GM19240 (cell line): ENCODE results near the gene CASP14.
"Not testable (repeated sequence)": the region's sequence is repeated elsewhere in the genome, so short reads cannot be mapped to it uniquely, and the experiment has no call there.

Source experiments
- DNase-seq: peaks from one replicate; pipeline ENCODE4 v3.0.0; 2011; ENCODE audit warnings: low spot score; ENCODE audit not compliant: insufficient read length

CASP14 gene, protein sequence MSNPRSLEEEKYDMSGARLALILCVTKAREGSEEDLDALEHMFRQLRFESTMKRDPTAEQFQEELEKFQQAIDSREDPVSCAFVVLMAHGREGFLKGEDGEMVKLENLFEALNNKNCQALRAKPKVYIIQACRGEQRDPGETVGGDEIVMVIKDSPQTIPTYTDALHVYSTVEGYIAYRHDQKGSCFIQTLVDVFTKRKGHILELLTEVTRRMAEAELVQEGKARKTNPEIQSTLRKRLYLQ

DNA sequence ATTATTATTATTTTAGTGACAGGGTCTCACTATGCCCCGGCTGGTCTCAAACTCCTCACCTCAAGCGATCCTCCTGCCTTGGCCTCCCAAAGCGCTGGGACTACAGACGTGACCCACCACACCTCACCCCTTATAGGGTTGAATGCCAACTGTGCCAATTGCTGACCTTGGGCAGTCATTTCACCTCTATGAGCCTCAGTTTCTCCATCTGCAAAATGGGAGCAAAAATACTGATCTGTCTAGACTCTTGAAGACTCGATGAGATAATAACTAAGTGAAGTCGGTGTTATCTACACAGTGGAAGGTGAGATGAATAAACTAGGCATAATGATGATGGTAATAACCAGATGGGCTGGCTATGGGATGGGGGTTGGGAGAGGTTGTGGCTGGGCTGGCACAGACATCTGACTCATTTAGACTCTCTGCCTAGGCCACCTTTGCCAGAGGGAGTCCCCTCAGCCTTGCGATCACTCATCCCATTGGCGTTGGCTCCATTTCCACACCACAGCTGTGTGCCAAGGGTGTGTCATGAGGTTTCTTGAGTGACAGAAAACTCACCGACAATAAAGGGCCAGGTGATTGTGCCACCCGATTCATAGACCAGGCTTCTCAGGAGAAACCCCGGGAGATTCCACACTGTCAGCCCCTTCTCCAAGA lies at the start of gene CASP14:
TSS of gene CASP14 (plus strand) at position 596 of the 657 bp plus-strand sequence. CDS start 2,772 bp downstream, outside the sequence.
- no peak for DNase-seq

DNA sequence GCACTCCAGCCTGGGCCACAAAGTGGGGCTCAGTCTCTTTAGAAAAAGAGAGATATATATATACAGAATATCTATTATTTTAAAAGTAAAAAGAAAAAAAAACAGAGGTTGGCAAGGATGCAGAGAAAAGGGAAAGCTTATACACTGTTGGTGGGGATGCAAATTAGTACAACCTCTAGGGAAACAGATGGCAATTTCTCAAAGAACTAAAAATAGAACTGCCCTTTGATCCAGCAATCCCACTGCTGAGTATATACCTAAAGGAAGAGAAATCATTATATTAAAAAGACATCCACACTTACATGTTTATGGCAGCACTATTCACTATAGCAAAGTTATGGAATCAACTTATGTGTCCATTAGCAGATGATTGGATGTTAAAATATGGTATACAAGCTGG lies 41.0 kb upstream of the CASP14 start:
- no peak for DNase-seq

DNA sequence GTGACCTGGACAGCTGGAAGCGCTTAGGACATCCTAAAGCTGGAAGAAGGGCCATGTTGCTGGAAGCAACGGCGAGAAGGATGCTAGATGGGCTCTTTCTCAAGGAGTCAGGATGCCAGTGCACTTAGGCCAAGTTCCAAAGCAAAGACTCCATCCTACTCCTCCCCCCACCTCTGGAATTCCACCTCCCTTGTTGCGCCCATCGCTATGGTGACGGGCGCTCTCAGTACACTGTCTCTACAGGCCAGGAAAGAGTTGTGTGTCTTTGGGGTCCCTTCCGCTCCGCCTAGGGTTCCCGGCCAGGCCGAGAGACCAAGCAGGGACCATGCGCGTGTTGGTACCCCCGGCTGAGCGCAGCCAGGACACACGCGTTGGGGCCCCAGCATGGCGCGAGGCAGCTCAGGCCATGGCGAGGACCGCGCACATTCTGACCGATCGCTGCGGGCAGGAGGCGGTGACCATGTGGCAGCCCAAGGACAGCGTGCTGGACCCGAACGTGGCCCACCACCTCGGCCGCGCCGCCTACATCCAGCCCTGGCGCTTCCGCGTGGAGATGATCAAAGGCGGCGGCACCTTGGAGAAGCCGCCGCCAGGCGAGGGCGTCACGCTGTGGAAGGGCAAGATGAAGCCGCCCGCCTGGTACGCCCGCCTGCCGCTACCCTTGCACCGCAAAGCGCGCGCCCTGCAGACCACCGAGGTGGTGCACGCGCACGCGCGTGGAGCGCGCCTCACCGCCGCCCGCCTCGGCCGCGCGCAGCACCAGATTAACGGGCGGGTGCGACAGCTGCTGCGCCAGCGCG lies 38.6 kb upstream of the CASP14 start:
- no peak for DNase-seq

DNA sequence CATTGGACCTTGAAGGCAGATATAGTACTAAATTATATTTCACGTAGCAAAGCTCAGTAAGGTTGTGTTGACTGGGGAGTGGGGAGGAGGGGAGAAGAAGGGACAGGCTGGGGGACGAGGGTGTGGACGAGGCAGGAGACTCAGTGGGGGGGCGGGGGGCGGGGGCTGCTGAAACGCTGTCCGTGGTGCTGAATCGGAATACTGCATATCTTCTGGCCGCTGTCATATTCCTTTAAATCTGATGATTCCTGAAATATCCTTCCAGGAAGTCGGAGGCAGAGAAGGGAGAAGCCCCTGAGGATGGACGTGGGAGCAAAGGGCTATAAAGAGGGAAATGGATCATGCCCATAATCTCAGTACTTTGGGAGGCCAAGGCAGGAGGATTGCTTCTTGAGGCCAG lies 34.7 kb upstream of the CASP14 start:
- DNase-seq = no peak

DNA sequence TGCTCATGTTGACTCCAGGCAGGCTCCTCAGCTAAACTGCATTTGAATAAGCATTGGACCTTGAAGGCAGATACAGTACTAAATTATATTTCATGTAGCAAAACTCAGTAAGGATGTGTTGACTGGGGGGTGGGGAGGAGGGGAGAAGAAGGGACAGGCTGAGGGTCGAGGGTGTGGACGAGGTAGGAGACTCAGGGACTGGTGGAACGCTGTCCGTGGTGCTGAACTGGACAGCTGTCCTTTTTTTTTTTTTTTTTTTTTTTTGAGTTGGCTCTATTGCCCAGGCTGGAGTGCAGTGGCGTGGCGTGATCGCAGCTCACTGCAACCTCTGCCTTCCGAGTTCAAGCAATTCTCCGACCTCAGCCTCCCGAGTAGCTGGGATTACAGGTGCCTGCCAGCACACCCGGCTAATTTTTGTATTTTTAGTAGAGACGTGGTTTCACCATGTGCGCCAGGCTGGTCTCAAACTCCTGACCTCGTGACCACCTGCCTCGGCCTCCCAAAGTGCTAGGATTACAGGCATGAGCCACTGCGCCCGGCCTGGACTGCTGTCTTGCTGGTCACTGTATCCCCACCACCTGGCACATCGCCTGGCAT lies 33.2 kb upstream of the CASP14 start:
- DNase-seq = no peak

DNA sequence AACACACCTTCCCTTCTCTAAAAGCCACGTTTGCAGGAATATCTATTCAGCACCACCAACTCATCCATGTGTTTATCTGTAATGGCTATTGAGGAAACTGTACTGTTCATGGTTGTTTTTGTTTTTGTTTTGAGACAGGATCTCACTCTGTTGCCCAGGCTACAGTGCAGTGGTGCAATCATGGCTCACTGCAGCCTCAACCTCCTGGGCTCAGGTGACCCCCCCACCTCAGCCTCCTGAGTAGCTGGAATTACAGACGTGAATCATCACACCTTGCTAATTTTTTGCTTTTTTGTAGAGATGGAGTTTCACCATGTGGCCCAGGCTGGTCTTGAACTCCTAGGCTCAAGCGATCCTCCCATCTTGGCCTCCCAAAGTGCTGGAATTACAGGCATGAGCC lies 30.4 kb upstream of the CASP14 start:
- DNase-seq = not testable (repeated sequence)

DNA sequence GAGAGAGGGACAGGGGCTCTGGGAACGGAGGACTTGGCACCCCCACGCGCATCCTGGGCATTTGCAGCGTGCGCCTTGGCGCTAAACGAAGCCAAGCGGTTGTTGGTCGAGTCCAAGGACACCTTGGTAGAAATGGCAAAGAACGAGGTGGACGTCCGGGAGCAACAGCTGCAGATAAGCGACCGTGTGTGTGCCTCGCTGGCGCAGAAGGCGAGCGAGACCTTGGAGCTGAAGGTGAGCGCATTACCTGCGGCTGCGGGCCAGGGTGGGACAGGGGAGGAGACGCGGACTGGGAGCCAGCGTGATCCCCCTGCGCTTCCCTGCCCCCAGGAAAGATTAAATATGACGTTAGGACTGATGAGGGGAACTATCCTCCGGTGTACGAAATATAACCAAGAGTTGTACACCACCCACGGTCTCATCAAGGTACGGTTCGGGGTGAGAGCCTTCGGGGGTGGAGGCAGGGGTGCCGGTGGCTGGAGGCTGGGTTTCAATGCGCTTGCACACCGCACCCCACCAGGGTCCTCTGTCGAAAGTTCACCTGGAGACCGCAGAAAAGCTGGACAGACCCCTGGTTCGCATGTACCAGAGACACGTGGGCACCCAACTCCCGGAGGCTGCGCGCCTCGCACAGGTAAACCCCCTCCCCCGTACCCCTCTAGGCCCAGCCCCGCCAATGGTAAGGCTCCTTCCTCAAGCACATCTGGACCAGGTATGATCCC lies 27.8 kb upstream of the CASP14 start:
- no peak for DNase-seq

DNA sequence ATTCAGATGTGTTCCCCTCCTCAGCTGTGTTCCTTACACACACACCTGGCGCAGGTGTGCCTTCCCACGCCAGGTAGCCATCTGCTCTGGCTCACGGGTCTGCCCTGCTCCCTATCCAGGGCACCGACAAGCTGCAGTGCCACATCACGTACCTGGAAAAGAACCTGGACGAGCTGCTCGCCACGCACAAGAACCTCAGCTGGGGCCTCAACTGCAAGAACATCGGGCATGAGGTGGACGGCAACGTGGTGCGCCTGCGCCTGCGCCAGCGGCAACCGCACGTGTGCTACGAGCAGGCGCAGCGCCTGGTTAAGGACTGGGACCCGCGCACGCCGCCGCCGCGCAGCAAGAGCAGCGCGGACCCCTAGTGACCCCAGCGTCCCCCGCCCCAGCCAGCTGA lies 26.5 kb upstream of the CASP14 start:
- DNase-seq = no peak

DNA sequence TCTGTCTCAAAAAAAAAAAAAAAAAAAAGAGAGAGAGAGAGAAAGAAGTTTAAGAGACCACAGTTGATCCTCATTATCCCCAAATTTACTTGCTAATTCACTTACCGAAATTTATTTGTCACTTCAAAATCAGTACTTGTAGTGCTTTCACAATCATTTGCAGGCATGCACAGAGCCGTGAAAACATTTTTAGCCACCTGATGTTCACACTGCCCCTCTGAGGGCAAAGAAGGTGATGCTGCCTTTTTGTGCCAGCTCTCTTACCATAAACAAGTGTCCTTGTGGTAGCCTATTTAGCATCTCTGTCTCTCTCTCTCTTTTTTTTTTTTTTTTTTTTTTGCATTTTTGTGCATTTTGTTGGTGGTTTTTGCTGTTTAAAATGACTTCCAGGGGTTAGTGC lies 24.1 kb upstream of the CASP14 start:
- no peak for DNase-seq

DNA sequence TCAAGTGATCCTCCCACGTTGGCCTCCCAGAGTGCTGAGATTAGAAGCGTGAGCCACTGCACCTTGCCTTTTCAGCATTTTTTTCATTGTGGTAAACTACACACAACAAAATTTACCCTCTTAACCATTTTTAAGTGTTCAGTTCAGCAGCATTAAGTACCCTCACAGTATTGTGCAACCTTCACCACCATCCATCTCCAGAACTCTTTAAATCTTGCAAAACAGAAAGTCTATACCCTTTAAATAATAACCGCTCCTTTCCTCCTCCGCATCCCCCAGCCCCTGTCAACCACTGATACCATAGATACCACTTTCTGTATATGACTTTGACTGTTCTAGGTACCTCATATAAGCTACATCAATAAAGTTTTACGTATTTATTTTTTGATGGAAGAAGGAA lies 20.8 kb upstream of the CASP14 start:
- DNase-seq = no peak

DNA sequence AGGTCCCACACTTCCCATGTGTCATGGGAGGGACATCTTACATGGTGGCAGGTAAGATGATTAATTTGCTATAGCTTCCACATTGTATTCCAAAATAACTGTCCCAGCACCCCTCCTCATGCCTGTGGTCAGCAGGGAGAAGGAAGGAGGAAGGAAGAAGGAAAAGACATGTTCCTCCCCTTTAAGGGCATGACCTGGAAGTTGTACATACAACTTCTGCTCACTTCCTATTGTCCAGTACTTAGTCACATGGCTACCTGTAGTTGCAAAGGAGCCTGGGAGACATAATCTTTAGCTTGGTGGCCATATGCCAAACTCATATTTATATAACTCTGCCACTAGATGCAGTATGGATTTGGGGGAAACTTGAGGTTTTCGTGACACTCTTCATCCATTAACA lies 17.6 kb upstream of the CASP14 start:
- DNase-seq = no peak

DNA sequence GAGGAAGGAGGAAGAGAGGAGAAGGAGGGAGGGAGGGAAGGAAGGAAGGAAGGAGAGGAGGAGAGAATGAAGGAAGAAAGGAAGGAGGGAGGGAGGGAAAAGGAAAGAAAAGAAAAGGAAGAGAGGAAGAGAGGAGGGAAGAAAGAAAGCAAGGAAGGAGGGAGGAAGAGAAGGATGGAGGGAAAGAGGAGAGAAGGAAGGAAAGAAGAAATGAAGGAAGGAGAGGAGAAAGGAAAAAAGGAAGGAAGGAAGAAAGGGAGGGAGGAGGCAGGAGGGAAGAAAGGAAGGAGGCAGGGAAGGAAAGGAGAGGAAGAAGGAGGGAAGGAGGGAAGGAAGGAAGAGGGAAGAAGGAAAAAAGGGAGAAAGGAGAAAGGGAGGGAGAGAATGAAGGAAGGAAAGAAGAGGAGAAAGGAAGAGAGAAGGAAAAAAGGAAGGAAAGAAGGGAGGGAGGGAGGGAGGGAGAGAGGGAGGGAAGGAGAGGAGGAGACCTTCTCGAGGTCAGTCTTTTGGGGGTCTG lies 13.4 kb upstream of the CASP14 start:
- no peak for DNase-seq

DNA sequence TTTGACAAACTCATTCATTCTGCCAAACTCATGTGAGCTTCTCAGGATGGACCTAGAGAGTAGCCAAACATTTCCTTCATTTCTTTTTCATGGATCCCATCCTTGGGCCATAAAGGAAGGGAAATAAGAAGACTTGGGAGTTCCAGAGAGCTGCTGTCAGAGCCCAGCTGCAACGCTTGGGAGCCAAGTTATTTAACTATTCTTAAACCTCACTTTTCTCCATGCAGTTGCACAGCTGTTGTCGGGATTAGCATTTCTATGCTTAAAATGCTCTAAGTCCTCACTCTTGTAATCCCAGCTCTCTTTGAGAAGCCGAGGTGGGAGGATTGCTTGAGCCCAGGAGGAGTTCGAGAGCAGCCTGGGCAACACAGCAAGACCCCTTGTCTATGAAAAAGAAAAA lies 11.7 kb upstream of the CASP14 start:
- no peak for DNase-seq

DNA sequence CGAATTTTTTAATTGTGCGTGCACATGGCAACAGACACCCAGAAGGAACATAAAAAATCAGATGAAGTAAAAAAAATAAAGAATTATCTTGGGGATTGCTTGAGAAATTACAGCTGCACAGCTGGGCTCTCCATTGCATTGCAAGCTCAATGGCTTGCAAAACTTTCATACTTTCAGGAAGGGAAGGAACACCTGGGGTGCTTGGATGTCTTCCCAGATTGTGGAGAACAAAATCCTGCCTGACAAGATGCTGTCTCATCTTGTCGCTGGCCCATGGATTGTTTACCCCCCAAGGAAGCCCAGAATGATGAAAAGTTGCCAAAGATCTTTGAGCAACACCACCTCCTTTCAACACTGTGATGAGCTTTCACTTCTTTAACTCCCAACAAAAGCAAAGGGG lies 11.0 kb upstream of the CASP14 start:
- DNase-seq = no peak

DNA sequence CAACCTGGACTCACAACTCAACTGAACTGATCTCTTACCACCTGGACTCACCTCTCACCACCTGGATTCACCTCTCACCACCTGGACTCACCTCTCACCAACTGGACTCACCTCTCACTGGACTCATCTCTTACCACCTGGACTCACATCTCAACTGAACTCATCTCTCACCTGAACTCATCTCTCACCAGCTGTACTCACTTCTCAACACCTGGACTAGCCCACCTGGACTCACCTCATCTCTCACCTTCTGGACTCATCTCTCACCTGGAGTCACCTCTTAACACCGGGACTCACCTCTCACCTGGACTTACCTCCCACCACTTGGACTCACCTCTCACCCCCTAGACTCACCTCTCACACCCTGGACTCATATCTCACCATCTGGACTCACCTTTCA lies 7.3 kb upstream of the CASP14 start:
- DNase-seq = no peak

DNA sequence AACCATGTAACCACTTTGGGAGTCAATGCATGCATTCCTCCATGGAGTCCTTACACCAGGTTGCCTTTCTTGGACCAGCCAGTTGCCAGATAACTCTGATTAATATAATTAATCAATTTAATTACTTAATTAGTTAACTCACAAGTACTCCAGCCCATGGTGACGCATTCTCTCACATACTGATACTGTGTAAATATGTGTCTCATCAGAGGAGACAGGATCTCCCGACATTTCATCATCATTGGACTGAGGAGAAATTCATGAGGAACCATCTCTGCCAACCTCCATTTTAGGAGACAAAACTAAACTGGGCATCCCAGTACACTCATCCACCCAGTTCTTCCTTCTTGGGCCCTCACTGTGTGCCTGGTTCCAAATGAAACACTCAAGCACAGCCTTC lies 6.5 kb upstream of the CASP14 start:
- DNase-seq = no peak

DNA sequence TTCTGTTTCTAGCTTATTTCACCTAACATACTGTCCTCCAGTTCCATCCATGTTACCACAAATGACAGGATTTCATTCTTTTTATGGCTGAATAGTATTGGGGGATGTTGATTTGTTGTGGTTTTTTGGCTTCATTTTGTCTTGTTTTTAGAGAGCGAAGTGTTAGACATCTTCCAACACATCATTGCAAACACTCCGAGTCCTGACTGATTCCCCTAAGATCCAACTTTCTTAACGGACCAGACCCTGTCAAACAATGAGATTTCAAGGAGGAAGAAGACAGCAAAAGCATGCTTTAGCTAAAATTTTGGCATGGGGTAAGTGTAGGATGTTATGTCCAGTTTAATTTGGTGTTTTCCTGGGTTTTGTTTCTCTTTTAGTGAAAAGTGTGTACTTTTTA lies 3.8 kb upstream of the CASP14 start:
- DNase-seq = no peak

DNA sequence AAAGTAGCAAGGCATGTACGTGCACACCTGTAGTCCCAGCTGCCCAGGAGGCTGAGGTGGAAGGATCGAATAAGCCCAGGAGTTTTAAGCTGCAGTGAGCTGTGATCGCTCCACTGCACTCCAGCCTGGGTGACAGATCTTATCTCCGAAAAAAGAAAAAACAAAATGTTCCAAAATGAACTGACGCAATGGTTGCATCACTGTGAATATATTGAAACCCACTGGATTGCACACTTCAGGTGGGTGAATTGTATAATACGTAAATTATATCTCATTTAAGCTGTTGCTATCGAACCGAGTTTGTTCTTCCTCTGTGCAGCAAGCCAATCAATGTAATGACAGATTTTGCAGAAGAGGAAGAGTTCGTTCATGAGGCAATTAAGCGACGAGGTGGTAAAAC lies 1.6 kb upstream of the CASP14 start:
- DNase-seq = no peak

DNA sequence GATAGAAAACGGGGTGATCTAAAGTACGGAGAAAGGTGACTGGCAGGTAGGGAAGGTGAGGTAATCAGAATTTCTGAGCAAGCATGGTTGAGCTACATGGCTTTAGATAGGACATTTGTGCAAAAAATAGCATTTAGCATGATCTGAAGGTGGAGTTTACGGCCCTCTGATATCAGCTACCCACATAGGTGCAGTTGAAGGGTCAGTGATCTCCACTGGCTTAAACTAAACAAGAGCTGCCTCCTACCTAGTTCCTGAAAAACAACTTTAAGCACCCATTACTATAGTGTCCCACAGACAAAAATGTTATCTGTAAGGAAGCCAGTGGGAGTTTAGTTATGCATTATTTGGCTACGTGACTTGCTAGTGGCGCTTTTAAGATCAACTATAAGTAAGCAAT lies 1.2 kb upstream of the CASP14 start:
- DNase-seq = no peak

DNA sequence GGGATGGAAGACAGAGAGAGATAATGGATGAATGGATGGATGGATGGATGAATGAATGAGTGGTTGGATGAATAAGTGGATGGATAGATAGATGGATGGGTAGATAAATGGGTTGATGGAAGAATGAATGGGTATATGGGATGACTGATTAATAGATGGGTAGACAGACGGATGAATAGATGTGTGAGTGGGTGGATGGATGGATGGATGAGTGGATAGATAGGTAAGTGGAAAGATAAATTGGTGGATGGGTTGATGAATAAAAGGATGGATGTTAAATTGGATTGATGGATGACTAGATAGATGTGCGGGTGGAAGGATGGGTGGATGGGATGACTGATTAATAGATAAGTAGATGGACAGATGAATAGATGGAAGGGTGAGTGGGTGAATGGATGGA lies 1.4 kb downstream of the CASP14 start:
- no peak for DNase-seq

DNA sequence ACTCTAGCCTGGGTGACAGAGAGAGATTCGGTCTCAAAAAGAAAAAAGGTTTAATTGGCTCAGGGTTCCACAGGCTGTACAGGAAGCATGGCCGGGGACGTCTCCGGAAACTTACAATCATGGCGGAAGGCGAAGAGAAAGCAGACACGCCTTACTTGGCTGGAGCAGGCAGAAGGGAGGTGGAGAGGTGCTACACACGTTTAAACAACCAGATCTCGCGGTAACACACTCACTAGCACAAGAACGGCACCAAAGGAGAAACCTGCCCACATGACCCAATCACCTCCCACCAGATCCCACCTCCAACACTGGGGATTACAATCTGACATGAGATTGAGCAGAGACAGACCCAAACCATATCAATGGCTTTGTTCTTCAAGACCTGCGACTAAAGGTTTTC lies 12.8 kb downstream of the CASP14 start:
- no peak for DNase-seq
